SJSA1 (cell line): ENCODE data around the gene ARHGEF28. TPM values are rescaled to one million over a fixed set of nuclear protein-coding genes. Genes with fewer than 3 reads are reported as not detected.
A peak's percentile ranks its signal among the peaks of the same experiment; 100 is the strongest.

Experiments used
- DNase-seq, 2 experiments: peaks; one replicate each; pipeline ENCODE4 v3.0.0-alpha.2; 2015 to 2020; ENCODE audit warnings: low spot score in 2 of 2, low read depth in 1 of 2
- H3K27ac ChIP-seq: fragments of 250-450 bp; sonication (Bioruptor Pico); 2 replicates; pipeline ENCODE4 v1.5.1; 2020; ENCODE audit warnings: mild to moderate bottlenecking, moderate library complexity
- H3K27me3 ChIP-seq: fragments of 250-450 bp; sonication (Bioruptor Pico); replicated peaks from 2 replicates; pipeline ENCODE4 v1.5.1; 2020; ENCODE audit warnings: mild to moderate bottlenecking, moderate library complexity
- H3K36me3 ChIP-seq: fragments of 250-450 bp; sonication (Bioruptor Pico); 2 replicates; pipeline ENCODE4 v1.5.1; 2020; ENCODE audit warnings: mild to moderate bottlenecking
- H3K4me1 ChIP-seq: fragments of 250-450 bp; sonication (Bioruptor Pico); replicated peaks from 2 replicates; pipeline ENCODE4 v1.6.1; 2021; ENCODE audit warnings: mild to moderate bottlenecking
- H3K4me3 ChIP-seq: fragments of 250-450 bp; sonication (Bioruptor Pico); 2 replicates; pipeline ENCODE4 v1.5.1; 2020; ENCODE audit warnings: mild to moderate bottlenecking
- H3K9me3 ChIP-seq: fragments of 250-450 bp; sonication (Bioruptor Pico); replicated peaks from 2 replicates; pipeline ENCODE4 v1.5.1; 2020; ENCODE audit warnings: mild to moderate bottlenecking
- total RNA-seq: library from RNA; depleted of rRNA; stranded (reverse); fragments of >200 nt; shearing (Covaris generic); gene quantifications from 2 replicates; pipeline ENCODE4 v1.2.3, GENCODE V29; 2014

ARHGEF28 gene
- total RNA-seq, 1 experiment from 2014 or later: 20.2 TPM

DNA sequence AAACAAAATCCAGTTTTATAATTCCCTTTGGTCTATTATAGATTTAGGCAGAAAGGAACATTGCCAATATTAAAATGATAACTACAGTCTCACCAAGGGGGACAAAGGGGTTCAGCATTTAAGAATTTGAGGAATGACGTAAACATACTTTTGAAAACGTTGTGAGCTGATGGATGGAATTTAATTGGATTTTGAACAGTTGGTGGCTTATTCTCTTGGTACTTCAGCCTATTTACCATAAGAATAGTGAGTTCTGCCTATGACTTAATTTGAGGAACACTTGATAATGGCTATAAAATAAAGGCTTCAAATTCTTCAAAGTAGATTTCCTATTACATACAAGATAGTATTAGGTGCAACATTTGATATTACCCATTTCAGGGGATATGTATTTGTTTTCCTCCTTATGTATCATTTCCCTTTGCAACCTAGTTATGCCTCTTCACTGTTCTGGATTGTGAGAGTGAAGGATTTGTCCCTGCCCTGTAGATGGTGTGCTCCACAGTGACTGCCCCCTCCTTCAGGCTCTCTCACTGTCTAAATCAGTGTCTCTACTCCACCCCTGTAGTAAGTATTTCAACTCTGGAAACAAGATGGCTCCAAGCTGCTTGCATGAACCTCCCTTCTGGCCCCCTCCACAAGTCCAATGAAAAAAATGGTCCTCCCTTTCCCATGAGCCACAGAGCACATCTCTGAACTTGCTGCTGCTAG, 225.6 kb downstream of the ARHGEF28 start:
- DNase-seq: no peak
- Histone ChIP-seq H3K4me1 (peaks cover 9% of the 10 kb centered on the region), H3K4me3 (no peak overlapping the region), H3K27ac (no peak overlapping the region), H3K27me3 (no peaks in the 10 kb centered on the region), H3K9me3 (no peaks in the 10 kb centered on the region), H3K36me3 (peaks cover 13% of the 10 kb centered on the region)

DNA sequence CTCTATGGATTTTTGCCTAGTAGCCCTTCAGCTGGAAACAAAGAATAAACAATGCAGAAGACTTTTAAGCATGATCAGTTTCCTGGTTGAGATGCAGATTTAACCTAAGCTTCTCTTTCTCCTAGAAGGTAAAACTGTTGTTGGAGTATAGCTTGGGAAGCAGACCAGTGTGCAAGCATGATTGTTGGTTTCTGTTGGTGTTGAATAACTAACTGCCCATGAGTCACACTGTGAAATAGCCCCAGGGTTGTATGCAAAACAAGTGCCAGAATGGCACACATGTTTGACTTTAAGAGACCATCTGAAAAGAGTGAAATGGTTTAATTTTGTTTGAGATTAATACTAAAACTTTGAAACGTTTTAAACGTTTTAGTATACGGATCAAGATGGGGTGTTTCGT, 227.1 kb downstream of the ARHGEF28 start:
- DNase-seq: peak; percentile 50 to 51
- Histone ChIP-seq H3K4me3 (no peak overlapping the region), H3K9me3 (no peaks in the 10 kb centered on the region), H3K36me3 (peaks cover 19% of the 10 kb centered on the region), H3K4me1 (peaks cover 14% of the 10 kb centered on the region), H3K27me3 (no peaks in the 10 kb centered on the region), H3K27ac (peak overlapping the region; percentile 2; the same call in 1 of the 2 replicates)

- Histone ChIP-seq H3K4me1 (peaks cover 14% of the 10 kb centered on the region), H3K4me3 (no peak overlapping the region), H3K9me3 (no peaks in the 10 kb centered on the region), H3K27me3 (no peaks in the 10 kb centered on the region), H3K27ac (no peak overlapping the region), H3K36me3 (peaks cover 22% of the 10 kb centered on the region)
- peak in 1 of 2 experiments; percentile 6 for DNase-seq
Observed at GRCh38 chr5:73856997-73857396, 231.0 kb downstream of the ARHGEF28 start.

GRCh38 chr5:73857446-73857845, 231.4 kb downstream of the ARHGEF28 start:
- no peak for DNase-seq
- Histone ChIP-seq H3K27ac (no peak overlapping the region), H3K4me1 (peaks cover 13% of the 10 kb centered on the region), H3K9me3 (no peaks in the 10 kb centered on the region), H3K27me3 (no peaks in the 10 kb centered on the region), H3K4me3 (no peak overlapping the region), H3K36me3 (peaks cover 21% of the 10 kb centered on the region)

DNA sequence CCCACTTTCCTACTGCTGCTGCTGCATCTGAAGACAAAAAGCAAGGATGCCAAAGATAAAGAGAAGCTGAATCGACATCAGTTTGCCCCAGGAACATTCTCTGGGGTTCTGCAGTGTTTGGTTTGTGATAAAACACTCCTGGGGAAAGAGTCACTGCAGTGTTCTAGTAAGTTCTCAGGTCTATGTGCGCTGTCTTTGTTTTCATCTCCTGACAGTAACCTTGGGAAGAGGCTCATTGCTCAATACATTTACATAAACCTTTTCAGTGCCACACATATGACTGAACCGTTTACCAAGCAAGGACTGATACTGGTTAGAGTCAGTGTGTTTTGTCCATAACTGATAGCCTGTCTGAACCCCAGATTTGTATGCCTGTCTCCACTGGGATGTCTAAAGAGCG, 232.1 kb downstream of the ARHGEF28 start:
- Histone ChIP-seq H3K4me3 (no peak overlapping the region), H3K27me3 (no peaks in the 10 kb centered on the region), H3K36me3 (peaks cover 18% of the 10 kb centered on the region), H3K4me1 (peaks cover 7% of the 10 kb centered on the region), H3K9me3 (no peaks in the 10 kb centered on the region), H3K27ac (no peak overlapping the region)
- DNase-seq: no peak

DNA sequence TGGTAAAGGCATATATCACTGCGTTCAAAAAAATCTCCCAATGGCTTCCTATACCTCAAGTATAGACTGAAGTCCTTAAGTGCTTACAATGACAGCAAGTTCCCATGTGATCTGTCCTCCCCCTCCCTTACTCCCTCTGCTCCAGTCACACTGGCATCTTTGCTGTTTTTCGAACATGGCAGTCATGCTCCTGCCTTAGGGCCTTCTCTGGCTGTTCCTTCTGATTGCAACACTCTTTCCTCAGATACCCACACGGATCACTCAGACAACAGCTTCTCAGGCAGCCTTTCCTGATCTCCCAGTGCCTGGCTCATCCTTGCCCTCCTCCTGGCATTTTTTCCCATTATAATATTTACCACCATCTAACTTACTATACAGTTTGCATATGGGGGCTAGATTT, 232.8 kb downstream of the ARHGEF28 start:
- Histone ChIP-seq H3K27me3 (no peaks in the 10 kb centered on the region), H3K9me3 (no peaks in the 10 kb centered on the region), H3K4me3 (no peak overlapping the region), H3K27ac (no peak overlapping the region), H3K4me1 (peaks cover 9% of the 10 kb centered on the region), H3K36me3 (peaks cover 18% of the 10 kb centered on the region)
- no peak for DNase-seq

GRCh38 chr5:73859696-73860095, 233.7 kb downstream of the ARHGEF28 start:
- H3K4me1 ChIP-seq: peaks cover 16% of the 10 kb centered on the region
- H3K36me3 ChIP-seq: peaks cover 15% of the 10 kb centered on the region
- no peak overlapping the region for H3K27ac ChIP-seq
- H3K4me3 ChIP-seq: no peak overlapping the region
- no peaks in the 10 kb centered on the region for H3K27me3 ChIP-seq
- no peak for DNase-seq
- no peaks in the 10 kb centered on the region for H3K9me3 ChIP-seq

- Histone ChIP-seq H3K27ac (no peak overlapping the region), H3K27me3 (no peaks in the 10 kb centered on the region), H3K9me3 (no peaks in the 10 kb centered on the region), H3K36me3 (peaks cover 15% of the 10 kb centered on the region), H3K4me3 (no peak overlapping the region), H3K4me1 (peaks cover 16% of the 10 kb centered on the region)
- no peak for DNase-seq
Observed at GRCh38 chr5:73861313-73861988, 235.5 kb downstream of the ARHGEF28 start.

- no peak overlapping the region for H3K4me3 ChIP-seq
- peaks cover 23% of the 10 kb centered on the region for H3K4me1 ChIP-seq
- no peak overlapping the region for H3K27ac ChIP-seq
- H3K36me3 ChIP-seq: peaks cover 13% of the 10 kb centered on the region
- no peaks in the 10 kb centered on the region for H3K9me3 ChIP-seq
- no peaks in the 10 kb centered on the region for H3K27me3 ChIP-seq
- no peak for DNase-seq
Observed at GRCh38 chr5:73862796-73863195, 236.8 kb downstream of the ARHGEF28 start.

DNA sequence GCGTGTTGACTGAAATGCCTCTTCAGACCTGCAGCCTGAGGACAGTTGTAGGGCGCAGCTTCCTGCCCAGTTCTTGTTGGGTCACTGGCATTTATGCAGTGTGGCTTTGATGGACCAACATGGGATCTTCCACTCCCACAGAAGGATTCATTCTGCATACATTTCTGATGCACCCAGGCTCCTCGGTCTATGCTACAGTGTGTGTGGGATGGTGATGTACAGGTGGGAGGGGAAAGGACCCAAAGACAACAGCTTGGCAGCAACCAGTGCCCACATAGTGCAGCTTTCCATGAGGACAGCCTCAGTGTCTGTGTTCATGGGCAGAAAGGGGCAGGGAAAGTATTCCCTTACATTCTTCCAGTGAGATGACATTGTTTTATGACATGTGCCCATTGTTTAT, 237.9 kb downstream of the ARHGEF28 start:
- Histone ChIP-seq H3K4me1 (peaks cover 26% of the 10 kb centered on the region), H3K27ac (no peak overlapping the region), H3K27me3 (no peaks in the 10 kb centered on the region), H3K9me3 (no peaks in the 10 kb centered on the region), H3K36me3 (peaks cover 9% of the 10 kb centered on the region), H3K4me3 (no peak overlapping the region)
- no peak for DNase-seq

DNA sequence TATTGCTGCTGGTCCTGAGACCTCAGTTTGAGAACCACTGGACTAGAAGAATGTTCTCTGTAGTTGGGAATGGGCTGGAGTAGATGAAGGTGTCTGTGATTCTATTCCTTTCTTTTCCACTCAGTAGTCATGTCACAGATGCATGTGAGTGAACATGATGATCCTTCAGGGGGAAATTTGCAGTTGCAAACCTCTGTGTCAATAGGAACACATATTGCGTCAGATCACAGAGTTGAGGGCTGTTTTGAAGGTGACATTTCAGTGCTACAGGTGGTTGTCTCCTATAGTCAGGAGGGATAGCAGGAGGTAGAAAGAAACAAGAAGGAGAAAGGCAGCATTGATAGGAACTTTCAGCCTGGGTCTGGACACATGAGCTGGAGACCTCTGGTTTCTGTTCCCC, 239.3 kb downstream of the ARHGEF28 start:
- H3K9me3 ChIP-seq: no peaks in the 10 kb centered on the region
- peaks cover 26% of the 10 kb centered on the region for H3K4me1 ChIP-seq
- no peak overlapping the region for H3K27ac ChIP-seq
- H3K36me3 ChIP-seq: peaks cover 19% of the 10 kb centered on the region
- H3K27me3 ChIP-seq: no peaks in the 10 kb centered on the region
- H3K4me3 ChIP-seq: no peak overlapping the region
- DNase-seq: no peak

DNA sequence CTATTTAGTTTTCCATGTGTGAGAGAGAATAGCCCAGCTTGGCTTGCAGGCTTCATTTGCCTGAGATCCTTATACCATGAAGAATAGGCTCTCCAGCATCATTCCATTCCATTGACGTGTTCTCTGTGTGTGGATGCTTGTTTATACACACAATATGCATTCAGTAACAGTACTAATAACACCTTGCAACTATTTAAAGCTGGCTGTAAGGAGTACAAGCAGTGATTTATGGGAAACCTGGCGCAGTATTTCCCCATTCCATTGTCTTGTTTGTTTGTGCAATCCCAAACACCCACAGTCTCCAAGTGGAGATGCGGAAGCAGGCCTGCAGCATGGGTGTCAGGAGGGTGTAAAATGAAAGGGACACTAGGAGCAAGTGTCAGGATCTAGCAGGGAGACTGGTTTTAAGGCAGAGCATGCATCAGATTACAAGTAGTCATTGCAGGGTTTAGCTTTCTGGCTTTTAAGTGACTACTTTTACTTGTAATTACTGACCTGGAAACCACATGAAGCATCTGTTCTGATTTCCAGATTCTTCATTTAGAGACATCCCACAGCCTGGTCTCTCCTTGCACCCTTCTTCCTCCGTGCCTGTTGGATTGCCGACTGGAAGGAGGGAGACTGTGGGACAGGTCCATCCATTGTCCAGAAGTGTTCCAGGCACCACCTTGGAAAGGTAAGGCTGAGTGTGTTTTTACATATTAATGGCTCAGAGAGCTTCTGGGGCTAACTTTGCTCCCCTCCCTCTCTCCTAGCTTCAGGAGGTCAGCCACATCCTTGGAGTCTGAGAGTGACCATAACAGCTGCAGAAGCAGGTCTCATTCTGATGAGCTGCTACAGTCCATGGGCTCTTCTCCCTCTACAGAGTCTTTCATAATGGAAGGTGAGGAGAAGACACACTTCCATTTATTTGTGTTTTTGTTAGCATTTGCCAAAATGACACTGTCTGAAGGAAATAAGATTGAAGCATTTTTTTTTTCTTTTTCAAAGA, 241.6 kb downstream of the ARHGEF28 start:
- peaks cover 23% of the 10 kb centered on the region for H3K36me3 ChIP-seq
- no peak overlapping the region for H3K4me3 ChIP-seq
- no peaks in the 10 kb centered on the region for H3K27me3 ChIP-seq
- DNase-seq: peak; percentile 72 to 85
- H3K27ac ChIP-seq: peak overlapping the region; percentile 20
- no peaks in the 10 kb centered on the region for H3K9me3 ChIP-seq
- peaks cover 26% of the 10 kb centered on the region for H3K4me1 ChIP-seq

DNA sequence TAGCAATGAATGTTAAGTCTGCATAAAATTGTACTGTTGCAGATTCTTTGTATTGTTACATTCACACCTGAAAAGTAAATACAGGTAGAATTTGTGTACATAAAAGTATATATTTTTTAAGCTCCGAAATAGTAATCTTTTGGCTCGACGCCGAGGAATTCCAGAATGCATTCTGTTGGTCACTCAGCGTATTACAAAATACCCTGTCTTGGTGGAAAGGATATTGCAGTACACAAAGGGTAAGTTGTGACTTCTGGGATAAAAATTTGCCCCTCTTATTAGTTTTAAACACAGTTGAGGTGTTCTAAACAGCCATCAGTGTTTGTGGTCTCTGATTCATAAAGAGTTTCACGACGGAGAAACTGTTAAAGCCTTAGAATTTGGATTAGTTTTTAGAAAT, 257.6 kb downstream of the ARHGEF28 start:
- no peaks in the 10 kb centered on the region for H3K27me3 ChIP-seq
- no peaks in the 10 kb centered on the region for H3K9me3 ChIP-seq
- no peak overlapping the region for H3K4me3 ChIP-seq
- peaks cover 25% of the 10 kb centered on the region for H3K36me3 ChIP-seq
- H3K4me1 ChIP-seq: no peaks in the 10 kb centered on the region
- no peak for DNase-seq
- no peak overlapping the region for H3K27ac ChIP-seq
